ENCODE data around the gene SPAG8.

- TF ChIP-seq CTCF (IDR thresholded peaks at IDR 0.05; ENCODE audit: low read depth, low read length, poor library complexity, severe bottlenecking), result no peak
- TF ChIP-seq EZH2phosphoT487 (IDR thresholded peaks at IDR 0.05; ENCODE audit: borderline replicate concordance, low read length), result no peak
These were observed 18.6 kb downstream of the SPAG8 start for GRCh38 chr9:35793461-35793860.

Measured in DOHH2 (cell line).